ENCODE measurements around the gene OXTR. TPM values are rescaled to one million over a fixed set of nuclear protein-coding genes. Genes with fewer than 3 reads are reported as not detected.

OXTR gene
- polyA plus RNA-seq, 1 donor from 2014 or later = 1.7 TPM

- no peak overlapping the region for H3K4me3 ChIP-seq (ENCODE audit: low read length)
- H3K9me2 ChIP-seq (ENCODE audit: insufficient read depth, low read length) = no peaks in the 10 kb centered on the region
- H3F3A ChIP-seq (ENCODE audit: insufficient read depth, low read length, poor library complexity, severe bottlenecking) = no peaks in the 10 kb centered on the region
- no peaks in the 10 kb centered on the region for H3K79me2 ChIP-seq (replicated peaks; ENCODE audit: insufficient read depth, low read length)
- TF ChIP-seq TAF1 (IDR thresholded peaks at IDR 0.05; ENCODE audit: low read depth) = no peak
- no peak for TF ChIP-seq POLR2AphosphoS5 (IDR thresholded peaks at IDR 0.05)
- no peak for TF ChIP-seq EZH2 (IDR thresholded peaks at IDR 0.05; ENCODE audit: borderline replicate concordance, insufficient read depth, low read length, poor library complexity, severe bottlenecking)
- TF ChIP-seq MXI1 (conservative IDR thresholded peaks at IDR 0.05; ENCODE audit: poor library complexity, severe bottlenecking) = no peak
- TF ChIP-seq SMC3 (conservative IDR thresholded peaks at IDR 0.05; ENCODE audit: poor library complexity) = no peak
- no peak for TF ChIP-seq EP300 (conservative IDR thresholded peaks at IDR 0.05; ENCODE audit: poor library complexity, severe bottlenecking)
- no peak for TF ChIP-seq RAD21 (conservative IDR thresholded peaks at IDR 0.05)
- no peak for TF ChIP-seq REST (IDR thresholded peaks at IDR 0.05; ENCODE audit: borderline replicate concordance)
- TF ChIP-seq CTCF (IDR thresholded peaks at IDR 0.05; ENCODE audit: poor library complexity, severe bottlenecking) = no peak
- H3K9ac ChIP-seq (ENCODE audit: low read length) = no peak overlapping the region
- H3K9me3 ChIP-seq (ENCODE audit: low read length) = no peaks in the 10 kb centered on the region
- H4K20me1 ChIP-seq (ENCODE audit: insufficient read depth) = no peaks in the 10 kb centered on the region
- no peak overlapping the region for H2AFZ ChIP-seq (ENCODE audit: low read depth, low read length)
- H3K27me3 ChIP-seq (ENCODE audit: insufficient read depth, low read depth, low read length) = no peaks in the 10 kb centered on the region
- no peaks in the 10 kb centered on the region for H3K36me3 ChIP-seq (ENCODE audit: insufficient read depth, low read length)
- H3K27ac ChIP-seq (ENCODE audit: low read length) = no peak overlapping the region
- no peak overlapping the region for H3K4me2 ChIP-seq (ENCODE audit: low read length)
Observed at GRCh38 chr3:8802256-8802655, 32.8 kb upstream of the OXTR start.

- Histone ChIP-seq H3K9me2 (ENCODE audit: insufficient read depth, low read length) (no peaks in the 10 kb centered on the region), H3K36me3 (ENCODE audit: insufficient read depth, low read length) (no peaks in the 10 kb centered on the region), H2AFZ (ENCODE audit: low read depth, low read length) (no peak overlapping the region), H3F3A (ENCODE audit: insufficient read depth, low read length, poor library complexity, severe bottlenecking) (no peaks in the 10 kb centered on the region), H3K27ac (ENCODE audit: low read length) (no peak overlapping the region), H3K4me2 (ENCODE audit: low read length) (no peak overlapping the region), H4K20me1 (ENCODE audit: insufficient read depth) (no peaks in the 10 kb centered on the region), H3K79me2 (replicated peaks; ENCODE audit: insufficient read depth, low read length) (no peaks in the 10 kb centered on the region), H3K9ac (ENCODE audit: low read length) (no peak overlapping the region), H3K4me3 (ENCODE audit: low read length) (no peak overlapping the region), H3K9me3 (ENCODE audit: low read length) (no peaks in the 10 kb centered on the region), H3K27me3 (ENCODE audit: insufficient read depth, low read depth, low read length) (no peaks in the 10 kb centered on the region)
- TF ChIP-seq EP300 (conservative IDR thresholded peaks at IDR 0.05; ENCODE audit: poor library complexity, severe bottlenecking) (no peak), SMC3 (conservative IDR thresholded peaks at IDR 0.05; ENCODE audit: poor library complexity) (no peak), EZH2 (IDR thresholded peaks at IDR 0.05; ENCODE audit: borderline replicate concordance, insufficient read depth, low read length, poor library complexity, severe bottlenecking) (no peak), RAD21 (conservative IDR thresholded peaks at IDR 0.05) (no peak), REST (IDR thresholded peaks at IDR 0.05; ENCODE audit: borderline replicate concordance) (no peak), POLR2AphosphoS5 (IDR thresholded peaks at IDR 0.05) (no peak), CTCF (IDR thresholded peaks at IDR 0.05; ENCODE audit: poor library complexity, severe bottlenecking) (no peak), TAF1 (IDR thresholded peaks at IDR 0.05; ENCODE audit: low read depth) (no peak), MXI1 (conservative IDR thresholded peaks at IDR 0.05; ENCODE audit: poor library complexity, severe bottlenecking) (no peak)
Observed at GRCh38 chr3:8800016-8800415, 30.6 kb upstream of the OXTR start.
